Karpas-422 (cell line): ENCODE measurements around the gene NDUFAF5. TPM values are rescaled to one million over a fixed set of nuclear protein-coding genes. Genes with fewer than 3 reads are reported as not detected.

ENCODE experiments used
- DNase-seq: peaks from one replicate; pipeline ENCODE4 v3.0.0-alpha.2; 2015
- H2AFZ ChIP-seq: fragments of 200-600 bp; sonication (generic); 2 replicates; pipeline ENCODE4 v1.6.1; 2014; ENCODE audit warnings: antibody characterized with exemption, low read length, mixed read lengths
- H3K27ac ChIP-seq: fragments of 200-600 bp; sonication (generic); 2 replicates; pipeline ENCODE4 v1.5.1; 2014; ENCODE audit warnings: mild to moderate bottlenecking, low read length, moderate library complexity
- H3K27me3 ChIP-seq: fragments of 200-600 bp; sonication (generic); 2 replicates; pipeline ENCODE4 v1.6.1; 2014; ENCODE audit warnings: low read length, mixed read lengths
- H3K36me3 ChIP-seq: fragments of 200-600 bp; sonication (generic); 2 replicates; pipeline ENCODE4 v1.6.1; 2014; ENCODE audit warnings: low read length, mixed read lengths; ENCODE audit not compliant: insufficient read depth
- H3K4me1 ChIP-seq: fragments of 200-600 bp; sonication (generic); 2 replicates; pipeline ENCODE4 v1.6.1; 2014; ENCODE audit warnings: mild to moderate bottlenecking, low read length, mixed read lengths
- H3K4me2 ChIP-seq: fragments of 200-600 bp; sonication (generic); 2 replicates; pipeline ENCODE4 v1.6.1; 2014; ENCODE audit warnings: low read length, low read depth, mild to moderate bottlenecking; ENCODE audit not compliant: poor library complexity, severe bottlenecking
- H3K4me3 ChIP-seq: fragments of 200-600 bp; sonication (generic); 2 replicates; pipeline ENCODE4 v1.5.1; 2014; ENCODE audit warnings: mild to moderate bottlenecking, antibody characterized with exemption, low read length, mixed read lengths
- H3K79me2 ChIP-seq: fragments of 200-600 bp; sonication (generic); 2 replicates; pipeline ENCODE4 v1.6.1; 2014; ENCODE audit warnings: mild to moderate bottlenecking, low read length, mixed read lengths
- H3K9ac ChIP-seq: fragments of 200-600 bp; sonication (generic); 2 replicates; pipeline ENCODE4 v1.6.0; 2014; ENCODE audit warnings: low read length
- H3K9me2 ChIP-seq: fragments of 200-600 bp; sonication (generic), shearing (Covaris generic); replicated peaks from 2 replicates; pipeline ENCODE4 v1.6.0; 2014; ENCODE audit warnings: mild to moderate bottlenecking, low read length, moderate library complexity; ENCODE audit not compliant: insufficient read depth
- H3K9me3 ChIP-seq: fragments of 300-700, 200-600 bp; sonication (generic); 2 replicates; pipeline ENCODE4 v1.6.1; 2014; ENCODE audit warnings: low read length, mixed read lengths
- H4K20me1 ChIP-seq: fragments of 200-600 bp; sonication (generic); 2 replicates; pipeline ENCODE4 v1.6.1; 2014; ENCODE audit warnings: mild to moderate bottlenecking, antibody characterized with exemption, low read length, low read depth; ENCODE audit not compliant: insufficient read depth
- total RNA-seq: library from RNA; depleted of rRNA; stranded (reverse); fragments of >200 nt; shearing (Covaris generic); gene quantifications from 2 replicates; pipeline ENCODE4 v1.2.3, GENCODE V29; 2014; ENCODE audit warnings: low replicate concordance

NDUFAF5 gene
- total RNA-seq, 1 experiment from 2014 or later = 18.9 TPM

DNA sequence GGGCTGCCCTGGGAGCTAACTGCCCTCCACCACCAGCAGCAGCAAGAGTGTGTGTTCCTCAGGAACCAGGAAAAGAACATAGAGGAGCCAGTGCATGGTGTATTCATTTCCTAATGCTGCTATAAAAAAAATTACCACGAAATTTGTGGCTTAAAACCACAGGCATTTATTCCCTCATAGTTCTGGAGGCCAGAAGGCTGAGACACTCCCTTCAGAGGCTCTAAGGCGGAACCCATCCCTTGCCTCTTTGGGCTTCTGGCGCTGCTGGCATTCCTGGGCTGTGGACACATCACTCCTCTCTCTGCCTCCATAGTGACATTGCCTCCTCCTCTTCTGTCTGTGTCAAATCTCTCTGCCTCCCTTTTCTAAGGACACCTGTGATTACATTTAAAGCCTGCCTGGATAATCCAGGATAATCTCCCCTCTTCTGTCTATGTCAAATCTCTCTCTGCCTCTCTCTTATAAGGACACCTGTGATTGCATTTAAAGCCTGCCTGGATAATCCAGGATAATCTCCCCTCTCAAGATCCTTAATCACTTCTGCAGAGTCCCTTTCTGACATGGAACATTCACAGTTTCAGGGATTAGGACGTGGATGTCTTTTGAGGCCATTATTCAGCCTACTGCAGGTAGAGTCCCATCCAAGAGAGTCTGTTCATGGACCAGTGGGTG is 54.7 kb downstream of the NDUFAF5 start:
- Histone ChIP-seq H3K4me3 (no peak overlapping the region), H3K9ac (no peak overlapping the region), H3K4me2 (no peak overlapping the region), H3K9me2 (no peaks in the 10 kb centered on the region), H3K27me3 (no peaks in the 10 kb centered on the region), H3K27ac (no peak overlapping the region), H4K20me1 (no peaks in the 10 kb centered on the region), H3K79me2 (no peaks in the 10 kb centered on the region), H3K9me3 (no peaks in the 10 kb centered on the region), H3K36me3 (no peaks in the 10 kb centered on the region), H3K4me1 (no peaks in the 10 kb centered on the region), H2AFZ (no peak overlapping the region)
- no peak for DNase-seq

DNA sequence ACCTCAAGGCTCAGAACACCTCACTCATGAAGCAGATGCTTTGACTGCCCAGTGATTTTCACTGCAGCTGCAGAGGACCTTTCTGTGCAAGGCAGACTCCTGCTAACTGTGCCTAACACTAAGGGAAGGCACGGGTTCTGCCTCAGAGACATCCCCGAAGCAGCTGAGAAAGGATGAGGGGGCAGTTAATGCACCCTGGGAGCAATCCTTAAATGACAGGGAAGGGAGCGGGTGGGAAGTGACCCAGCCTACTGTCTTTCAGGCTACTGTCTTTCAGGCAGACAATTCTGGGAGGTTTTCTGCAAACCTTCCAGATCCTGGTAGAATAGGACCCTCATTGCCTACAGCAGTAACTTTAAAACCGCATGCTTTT is 55.3 kb downstream of the NDUFAF5 start:
- H3K9ac ChIP-seq = no peak overlapping the region
- no peaks in the 10 kb centered on the region for H3K9me3 ChIP-seq
- DNase-seq = no peak
- no peaks in the 10 kb centered on the region for H3K36me3 ChIP-seq
- H3K4me3 ChIP-seq = no peak overlapping the region
- no peak overlapping the region for H3K27ac ChIP-seq
- H2AFZ ChIP-seq = no peak overlapping the region
- no peak overlapping the region for H3K4me2 ChIP-seq
- H3K79me2 ChIP-seq = no peaks in the 10 kb centered on the region
- no peaks in the 10 kb centered on the region for H4K20me1 ChIP-seq
- no peaks in the 10 kb centered on the region for H3K27me3 ChIP-seq
- H3K9me2 ChIP-seq = no peaks in the 10 kb centered on the region
- H3K4me1 ChIP-seq = no peaks in the 10 kb centered on the region

DNA sequence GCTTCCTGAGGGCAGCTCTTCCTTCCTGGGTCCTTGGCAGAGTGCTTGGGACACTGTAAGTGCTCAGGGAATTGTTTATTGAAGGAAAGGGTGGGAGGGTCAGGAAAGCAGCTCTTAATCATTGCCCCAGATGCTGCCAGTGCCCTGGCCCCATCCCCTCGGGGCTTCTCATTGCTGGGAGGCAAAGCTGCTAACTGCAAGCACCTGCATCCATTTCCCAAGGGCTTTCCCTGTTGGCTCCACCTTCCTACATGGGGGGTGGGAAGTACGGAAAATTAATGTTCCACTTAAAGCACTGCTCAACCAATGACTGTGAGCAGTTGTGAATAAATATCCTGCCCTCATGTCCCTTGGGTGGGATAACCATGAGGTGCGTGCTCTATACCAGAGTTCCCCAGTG is 56.4 kb downstream of the NDUFAF5 start:
- Histone ChIP-seq H3K4me2 (no peak overlapping the region), H2AFZ (no peak overlapping the region), H3K27ac (no peak overlapping the region), H4K20me1 (no peaks in the 10 kb centered on the region), H3K4me1 (no peaks in the 10 kb centered on the region), H3K79me2 (no peaks in the 10 kb centered on the region), H3K9me2 (no peaks in the 10 kb centered on the region), H3K36me3 (no peaks in the 10 kb centered on the region), H3K27me3 (no peaks in the 10 kb centered on the region), H3K9ac (no peak overlapping the region), H3K4me3 (no peak overlapping the region), H3K9me3 (no peaks in the 10 kb centered on the region)
- DNase-seq = no peak

DNA sequence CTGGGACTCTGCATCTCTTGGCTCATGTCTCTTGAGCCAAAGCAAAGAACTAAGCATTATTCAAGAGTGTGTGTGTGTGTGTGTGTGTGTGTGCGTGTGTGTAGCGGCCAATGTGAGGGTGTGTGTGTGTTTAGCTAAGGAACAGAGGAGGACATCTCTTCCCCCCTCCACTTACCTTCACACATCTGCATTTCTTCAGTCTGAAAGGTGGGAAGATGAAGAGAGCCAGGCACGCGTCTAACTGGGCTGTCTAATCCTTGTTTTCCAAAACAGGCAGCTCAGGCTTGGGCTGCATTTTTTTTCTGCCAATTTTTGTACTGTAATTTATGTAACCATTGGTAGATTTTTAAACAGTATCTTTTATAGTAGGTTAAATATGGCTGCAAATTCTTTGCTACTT is 59.5 kb downstream of the NDUFAF5 start:
- Histone ChIP-seq H3K4me3 (no peak overlapping the region), H3K36me3 (no peaks in the 10 kb centered on the region), H3K27me3 (no peaks in the 10 kb centered on the region), H2AFZ (no peak overlapping the region), H3K4me1 (no peaks in the 10 kb centered on the region), H4K20me1 (no peaks in the 10 kb centered on the region), H3K9me3 (no peaks in the 10 kb centered on the region), H3K9ac (no peak overlapping the region), H3K27ac (no peak overlapping the region), H3K4me2 (no peak overlapping the region), H3K79me2 (no peaks in the 10 kb centered on the region), H3K9me2 (no peaks in the 10 kb centered on the region)
- DNase-seq = no peak

DNA sequence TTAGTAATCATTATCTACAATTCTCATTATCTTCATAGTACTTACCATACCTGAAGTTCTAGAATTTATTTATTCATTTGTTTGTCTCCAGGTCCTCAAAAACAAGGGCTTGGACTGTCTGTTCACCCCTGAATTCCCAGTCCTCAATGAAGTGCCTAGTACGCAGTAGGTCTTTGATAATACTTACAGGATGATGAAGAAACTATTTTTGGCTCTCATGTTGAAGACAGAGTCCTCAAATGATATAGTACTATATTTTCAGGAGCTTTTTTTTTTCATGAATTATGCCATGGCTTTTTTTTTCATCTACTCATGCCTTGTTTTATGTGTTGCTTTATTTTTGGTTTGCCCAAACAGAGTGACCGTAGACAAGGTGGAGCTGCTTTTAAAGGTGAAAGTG is 66.5 kb downstream of the NDUFAF5 start:
- Histone ChIP-seq H3K9ac (no peak overlapping the region), H3K4me3 (no peak overlapping the region), H3K36me3 (no peaks in the 10 kb centered on the region), H3K9me3 (no peaks in the 10 kb centered on the region), H3K27ac (no peak overlapping the region), H3K9me2 (no peaks in the 10 kb centered on the region), H3K4me1 (no peaks in the 10 kb centered on the region; the same call in 1 of the 2 replicates), H3K27me3 (no peaks in the 10 kb centered on the region), H4K20me1 (no peaks in the 10 kb centered on the region), H2AFZ (no peak overlapping the region), H3K4me2 (no peak overlapping the region), H3K79me2 (no peaks in the 10 kb centered on the region)
- no peak for DNase-seq

DNA sequence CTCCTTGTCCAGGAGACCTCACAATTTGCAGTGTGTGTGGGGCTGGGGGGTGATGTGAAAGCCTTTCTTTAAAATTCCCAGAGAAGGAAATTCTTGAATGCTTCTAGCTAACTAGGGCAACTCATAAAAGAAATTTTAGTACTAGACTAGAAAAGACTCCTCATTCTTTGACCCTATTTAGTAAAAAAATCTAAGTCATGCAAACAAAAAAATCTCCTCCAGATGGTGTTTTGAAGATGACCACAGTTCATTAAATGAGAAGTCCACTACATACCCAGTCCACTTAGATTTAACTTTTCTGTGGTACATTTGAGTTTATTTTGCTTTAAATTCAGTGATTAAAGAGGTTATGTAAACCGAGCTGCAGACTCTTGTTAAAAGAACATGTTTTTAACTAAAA is 67.5 kb downstream of the NDUFAF5 start:
- Histone ChIP-seq H2AFZ (no peak overlapping the region), H3K9ac (no peak overlapping the region), H3K9me2 (no peaks in the 10 kb centered on the region), H3K36me3 (no peaks in the 10 kb centered on the region), H3K4me1 (peaks cover 3% of the 10 kb centered on the region), H3K4me2 (no peak overlapping the region), H4K20me1 (no peaks in the 10 kb centered on the region), H3K27me3 (no peaks in the 10 kb centered on the region), H3K9me3 (no peaks in the 10 kb centered on the region), H3K4me3 (no peak overlapping the region), H3K79me2 (no peaks in the 10 kb centered on the region), H3K27ac (no peak overlapping the region)
- no peak for DNase-seq

DNA sequence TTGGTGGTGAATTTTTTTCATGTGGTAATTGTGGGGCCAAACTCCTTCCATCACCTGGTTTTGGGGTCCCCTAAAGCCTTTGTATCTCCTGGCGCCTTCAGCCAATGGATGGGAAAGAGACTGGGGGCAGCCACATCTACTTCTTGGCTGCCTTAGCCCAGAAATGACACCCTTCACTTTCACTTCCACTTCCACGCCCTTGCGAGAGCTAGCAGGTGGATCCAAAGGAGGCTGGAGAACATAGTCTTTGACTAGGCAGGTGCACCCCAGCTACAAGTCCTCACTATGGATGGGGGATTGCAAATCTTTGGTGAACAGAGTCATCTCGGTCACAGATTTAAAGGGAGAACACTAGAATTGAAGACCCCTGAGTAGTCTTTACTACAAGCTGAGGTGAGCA is 70.8 kb downstream of the NDUFAF5 start:
- peak; percentile 46 for DNase-seq

DNA sequence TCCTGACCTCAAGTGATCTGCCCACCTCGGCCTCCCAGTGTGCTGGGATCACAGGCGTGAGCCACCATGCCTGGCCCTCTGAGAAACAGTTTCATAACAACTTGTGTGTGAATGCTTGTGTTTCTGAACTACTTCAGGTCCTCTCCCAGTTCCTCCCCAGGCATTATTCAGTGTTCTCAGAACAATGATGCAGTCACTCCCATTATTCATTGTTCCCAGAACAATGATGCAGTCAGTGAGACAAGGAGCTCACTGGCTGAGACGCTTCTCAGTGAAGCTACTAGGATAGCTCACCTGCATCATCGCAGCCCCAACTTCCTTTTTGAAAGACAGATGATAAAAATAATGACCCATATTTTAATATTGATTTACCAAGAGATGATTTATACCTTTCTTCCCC is 71.5 kb downstream of the NDUFAF5 start:
- H3K4me1 ChIP-seq = peaks cover 3% of the 10 kb centered on the region
- no peaks in the 10 kb centered on the region for H4K20me1 ChIP-seq

More for the DNA sequence above, 70.8 kb downstream of the NDUFAF5 start:
- H3K36me3 ChIP-seq = no peaks in the 10 kb centered on the region
- no peak overlapping the region for H2AFZ ChIP-seq
- H3K27ac ChIP-seq = no peak overlapping the region
- H3K9me3 ChIP-seq = no peaks in the 10 kb centered on the region
- peaks cover 3% of the 10 kb centered on the region for H3K4me1 ChIP-seq
- no peaks in the 10 kb centered on the region for H3K27me3 ChIP-seq
- no peak overlapping the region for H3K4me3 ChIP-seq
- H4K20me1 ChIP-seq = no peaks in the 10 kb centered on the region
- H3K9me2 ChIP-seq = no peaks in the 10 kb centered on the region
- no peak overlapping the region for H3K9ac ChIP-seq
- no peaks in the 10 kb centered on the region for H3K79me2 ChIP-seq
- no peak overlapping the region for H3K4me2 ChIP-seq

More for the DNA sequence above, 71.5 kb downstream of the NDUFAF5 start:
- no peak overlapping the region for H3K27ac ChIP-seq
- no peaks in the 10 kb centered on the region for H3K9me3 ChIP-seq
- H3K4me2 ChIP-seq = no peak overlapping the region
- no peak overlapping the region for H3K9ac ChIP-seq
- no peaks in the 10 kb centered on the region for H3K79me2 ChIP-seq
- H3K9me2 ChIP-seq = no peaks in the 10 kb centered on the region
- H3K27me3 ChIP-seq = no peaks in the 10 kb centered on the region
- H2AFZ ChIP-seq = no peak overlapping the region
- no peaks in the 10 kb centered on the region for H3K36me3 ChIP-seq
- DNase-seq = no peak
- H3K4me3 ChIP-seq = no peak overlapping the region
